Endothelial cell of umbilical vein (primary cell): Measurements from ENCODE around the gene CXorf49B.
"Not testable (repeated sequence)": the region's sequence is repeated elsewhere in the genome, so short reads cannot be mapped to it uniquely, and the experiment has no call there.

Experiments used
- GATA2 ChIP-seq: IDR thresholded peaks from 2 replicates; pipeline ENCODE4 v1.7.0; 2011; ENCODE audit warnings: low read depth, mild to moderate bottlenecking, moderate library complexity, mixed read lengths, low read length; ENCODE audit not compliant: insufficient read length, insufficient read depth
- JUN ChIP-seq: IDR thresholded peaks from 2 replicates; pipeline ENCODE4 v1.6.1; 2011; ENCODE audit warnings: borderline replicate concordance, low read depth; ENCODE audit not compliant: insufficient read length, insufficient read depth
- POLR2A ChIP-seq: IDR thresholded peaks from 2 replicates; pipeline ENCODE4 v1.6.1; 2012; ENCODE audit warnings: low read depth, mild to moderate bottlenecking, control low read depth, low read length
- POLR2AphosphoS5 ChIP-seq: IDR thresholded peaks from 2 replicates; pipeline ENCODE4 v1.6.1; 2012; ENCODE audit warnings: low read depth, mild to moderate bottlenecking, control low read depth, low read length, moderate library complexity; ENCODE audit not compliant: insufficient read depth
- TF ChIP-seq, protein P1 (sequence below): IDR thresholded peaks from 2 replicates; pipeline ENCODE4 v1.6.1; 2011; ENCODE audit not compliant: insufficient read depth, insufficient read length
- TF ChIP-seq, protein P2 (sequence below), 2 donors: IDR thresholded peaks; 1 replicate in 1 of 2; 2 replicates in 1 of 2; pipeline ENCODE4 v1.5.1; 2011; ENCODE audit warnings: low read length in 2 of 2, mild to moderate bottlenecking in 2 of 2, moderate library complexity in 2 of 2, control low read depth in 1 of 2, inconsistent platforms in 1 of 2, low read depth in 1 of 2; ENCODE audit not compliant: insufficient read depth in 1 of 2; ENCODE audit errors: extremely low read depth in 1 of 2

DNA sequence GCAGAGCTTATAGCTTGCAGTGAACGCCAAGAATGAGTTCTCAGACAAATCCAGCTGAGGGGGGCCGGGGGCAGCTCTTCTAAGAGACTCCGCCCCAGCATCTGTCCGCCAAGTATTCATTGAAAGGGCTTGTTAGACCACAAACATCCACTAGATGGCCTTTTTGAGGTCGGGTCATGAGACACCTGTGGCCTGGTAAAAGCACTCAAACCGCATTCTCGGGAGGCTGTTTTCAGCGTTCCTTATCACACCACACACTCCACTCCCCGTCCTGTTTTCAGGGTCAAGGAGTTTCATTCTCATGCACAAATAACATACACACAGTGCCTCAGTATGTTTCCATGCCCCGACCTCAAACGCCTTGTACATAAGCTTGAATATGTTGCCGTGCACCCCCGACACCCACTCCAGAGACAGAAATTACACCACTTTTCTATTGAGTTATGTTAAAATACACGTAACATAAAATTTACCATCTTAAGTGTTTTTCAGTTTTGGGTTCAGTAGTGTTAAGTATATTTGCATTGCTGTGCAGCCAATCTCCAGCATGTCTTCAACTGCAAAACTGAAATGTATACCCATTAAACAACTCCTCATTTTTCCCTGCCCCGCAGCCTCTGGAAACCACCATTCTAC lies 21.3 kb downstream of the CXorf49B start:
- not testable (repeated sequence) for TF ChIP-seq JUN, POLR2AphosphoS5, POLR2A, GATA2
- TF ChIP-seq, protein P1, sequence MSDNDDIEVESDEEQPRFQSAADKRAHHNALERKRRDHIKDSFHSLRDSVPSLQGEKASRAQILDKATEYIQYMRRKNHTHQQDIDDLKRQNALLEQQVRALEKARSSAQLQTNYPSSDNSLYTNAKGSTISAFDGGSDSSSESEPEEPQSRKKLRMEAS: not testable (repeated sequence)
- TF ChIP-seq, protein P2, sequence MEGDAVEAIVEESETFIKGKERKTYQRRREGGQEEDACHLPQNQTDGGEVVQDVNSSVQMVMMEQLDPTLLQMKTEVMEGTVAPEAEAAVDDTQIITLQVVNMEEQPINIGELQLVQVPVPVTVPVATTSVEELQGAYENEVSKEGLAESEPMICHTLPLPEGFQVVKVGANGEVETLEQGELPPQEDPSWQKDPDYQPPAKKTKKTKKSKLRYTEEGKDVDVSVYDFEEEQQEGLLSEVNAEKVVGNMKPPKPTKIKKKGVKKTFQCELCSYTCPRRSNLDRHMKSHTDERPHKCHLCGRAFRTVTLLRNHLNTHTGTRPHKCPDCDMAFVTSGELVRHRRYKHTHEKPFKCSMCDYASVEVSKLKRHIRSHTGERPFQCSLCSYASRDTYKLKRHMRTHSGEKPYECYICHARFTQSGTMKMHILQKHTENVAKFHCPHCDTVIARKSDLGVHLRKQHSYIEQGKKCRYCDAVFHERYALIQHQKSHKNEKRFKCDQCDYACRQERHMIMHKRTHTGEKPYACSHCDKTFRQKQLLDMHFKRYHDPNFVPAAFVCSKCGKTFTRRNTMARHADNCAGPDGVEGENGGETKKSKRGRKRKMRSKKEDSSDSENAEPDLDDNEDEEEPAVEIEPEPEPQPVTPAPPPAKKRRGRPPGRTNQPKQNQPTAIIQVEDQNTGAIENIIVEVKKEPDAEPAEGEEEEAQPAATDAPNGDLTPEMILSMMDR (IDR thresholded peaks at IDR 0.05; ENCODE audit: extremely low read depth in 1 of 2, insufficient read depth in 1 of 2, low read depth in 1 of 2, low read length in 2 of 2): not testable (repeated sequence)
